ENCODE measurements around the gene GPR35. TPM values are rescaled to one million over a fixed set of nuclear protein-coding genes. Genes with fewer than 3 reads are reported as not detected.
A peak's percentile ranks its signal among the peaks of the same experiment; 100 is the strongest.
"Not testable (repeated sequence)": the region's sequence is repeated elsewhere in the genome, so short reads cannot be mapped to it uniquely, and the experiment has no call there.

The GPR35 gene
- total RNA-seq, 1 experiment from 2014 or later: 2.4 TPM

GRCh38 chr2:240651185-240651584 lies 25.9 kb downstream of the GPR35 start:
- BruUV-seq (replicated peaks): no TSS peak
- Histone ChIP-seq H3K9me3 (ENCODE audit: low read length) (no peaks in the 10 kb centered on the region), H2AFZ (ENCODE audit: low read length) (no peak overlapping the region), H3K9ac (ENCODE audit: low read length) (no peak overlapping the region), H3K9me2 (replicated peaks; ENCODE audit: low read length) (no peaks in the 10 kb centered on the region), H3K27ac (ENCODE audit: low read length) (no peak overlapping the region), H4K20me1 (ENCODE audit: low read length) (no peaks in the 10 kb centered on the region), H3K4me3 (ENCODE audit: low read length) (no peak overlapping the region), H3K36me3 (ENCODE audit: low read depth, low read length) (no peaks in the 10 kb centered on the region), H3K4me2 (ENCODE audit: low read length) (no peak overlapping the region), H3K27me3 (ENCODE audit: low read length) (peaks cover 67% of the 10 kb centered on the region), H3K4me1 (ENCODE audit: insufficient read depth, low read length) (no peaks in the 10 kb centered on the region), H3F3A (ENCODE audit: low read length, unreplicated experiment) (no peaks in the 10 kb centered on the region), H3K79me2 (ENCODE audit: low read length) (no peaks in the 10 kb centered on the region)
- TF ChIP-seq EZH2 (IDR thresholded peaks at IDR 0.05; ENCODE audit: low read length, unreplicated experiment): no peak
- no peak for TF ChIP-seq CTCF (conservative IDR thresholded peaks at IDR 0.05; ENCODE audit: low read depth, low read length)
- ATAC-seq (no peak), DNase-seq (peak; percentile 13)
- intact Hi-C loops (cut with micrococcal nuclease): no loop called here
- ChIA-PET POLR2A (ENCODE audit: unreplicated experiment) (no interaction called here), CTCF (no interaction called here)

GRCh38 chr2:240655931-240656886 lies 30.9 kb downstream of the GPR35 start:
- no TSS peak for BruUV-seq (replicated peaks)
- ChIA-PET POLR2A (ENCODE audit: unreplicated experiment) (no interaction called here), CTCF (no interaction called here)
- intact Hi-C loops (cut with micrococcal nuclease): no loop called here
- H3K79me2 ChIP-seq (ENCODE audit: low read length): no peaks in the 10 kb centered on the region
- DNase-seq (peak; percentile 11), ATAC-seq (no peak)
- peaks cover 68% of the 10 kb centered on the region for H3K27me3 ChIP-seq (ENCODE audit: low read length)
- no peaks in the 10 kb centered on the region for H3K9me2 ChIP-seq (replicated peaks; ENCODE audit: low read length)
- no peak overlapping the region for H3K27ac ChIP-seq (ENCODE audit: low read length)
- no peaks in the 10 kb centered on the region for H3K36me3 ChIP-seq (ENCODE audit: low read depth, low read length)
- TF ChIP-seq EZH2 (IDR thresholded peaks at IDR 0.05; ENCODE audit: low read length, unreplicated experiment): no peak
- no peak for TF ChIP-seq CTCF (conservative IDR thresholded peaks at IDR 0.05; ENCODE audit: low read depth, low read length)
- no peak for TF ChIP-seq EZH2phosphoT487 (IDR thresholded peaks at IDR 0.05; ENCODE audit: borderline replicate concordance, low read length)
- H3K4me2 ChIP-seq (ENCODE audit: low read length): no peak overlapping the region
- H3K9ac ChIP-seq (ENCODE audit: low read length): no peak overlapping the region
- no peaks in the 10 kb centered on the region for H3K4me1 ChIP-seq (ENCODE audit: insufficient read depth, low read length)
- no peaks in the 10 kb centered on the region for H4K20me1 ChIP-seq (ENCODE audit: low read length)
- H3K4me3 ChIP-seq (ENCODE audit: low read length): no peak overlapping the region
- H3F3A ChIP-seq (ENCODE audit: low read length, unreplicated experiment): no peaks in the 10 kb centered on the region
- H2AFZ ChIP-seq (ENCODE audit: low read length): no peak overlapping the region
- no peaks in the 10 kb centered on the region for H3K9me3 ChIP-seq (ENCODE audit: low read length)

- H3K9me3 ChIP-seq (ENCODE audit: low read length); CTCF ChIA-PET; POLR2A ChIA-PET (ENCODE audit: unreplicated experiment); BruUV-seq (replicated peaks); intact Hi-C loops (cut with micrococcal nuclease); H3K4me2 ChIP-seq (ENCODE audit: low read length); ATAC-seq; H3K4me3 ChIP-seq (ENCODE audit: low read length); H3K4me1 ChIP-seq (ENCODE audit: insufficient read depth, low read length); H3K9ac ChIP-seq (ENCODE audit: low read length); H4K20me1 ChIP-seq (ENCODE audit: low read length); DNase-seq; H2AFZ ChIP-seq (ENCODE audit: low read length); H3K27ac ChIP-seq (ENCODE audit: low read length); H3K9me2 ChIP-seq (replicated peaks; ENCODE audit: low read length); H3K36me3 ChIP-seq (ENCODE audit: low read depth, low read length); H3K79me2 ChIP-seq (ENCODE audit: low read length); H3F3A ChIP-seq (ENCODE audit: low read length, unreplicated experiment): not testable (repeated sequence)
- H3K27me3 ChIP-seq (ENCODE audit: low read length): peaks cover 54% of the 10 kb centered on the region
Measured at GRCh38 chr2:240659883-240660282, 34.6 kb downstream of the GPR35 start.

Data from PC-3 (cell line).